Effector memory CD8-positive, alpha-beta T cell (primary cell): ENCODE results near the gene SEC61A2.
A peak's percentile ranks its signal among the peaks of the same experiment; 100 is the strongest.

Experiments
- ATAC-seq: fragments of 150-1000 bp; cut with Tn5 transposase; replicated peaks from 2 replicates; pipeline ENCODE4 v1.10.0; 2021; ENCODE audit warnings: mild to moderate bottlenecking, moderate library complexity
- DNase-seq, 3 experiments: peaks; one replicate each; pipeline ENCODE4 v3.0.0; 2021
- H3K27ac Mint-ChIP-seq, 2 donors: one replicate each; pipeline ENCODE4 v1.8.0; 2022; ENCODE audit warnings: mild to moderate bottlenecking in 2 of 2, mixed read lengths in 2 of 2, moderate library complexity in 2 of 2
- H3K27me3 Mint-ChIP-seq, 2 donors: one replicate each; pipeline ENCODE4 v1.8.0; 2022; ENCODE audit warnings: mixed read lengths in 2 of 2
- H3K36me3 Mint-ChIP-seq: one replicate; pipeline ENCODE4 v1.8.0; 2022; ENCODE audit warnings: mild to moderate bottlenecking, moderate library complexity, mixed read lengths; ENCODE audit not compliant: insufficient read depth
- H3K4me1 Mint-ChIP-seq, 2 donors: one replicate each; pipeline ENCODE4 v1.8.0; 2022; ENCODE audit warnings: low read depth in 2 of 2, mixed read lengths in 2 of 2
- H3K4me3 Mint-ChIP-seq, 2 donors: one replicate each; pipeline ENCODE4 v1.8.0; 2022; ENCODE audit warnings: mild to moderate bottlenecking in 2 of 2, mixed read lengths in 2 of 2, moderate library complexity in 2 of 2
- H3K9me3 Mint-ChIP-seq, 2 donors: one replicate each; pipeline ENCODE4 v1.8.0; 2022; ENCODE audit warnings: mixed read lengths in 2 of 2

The SEC61A2 gene

DNA sequence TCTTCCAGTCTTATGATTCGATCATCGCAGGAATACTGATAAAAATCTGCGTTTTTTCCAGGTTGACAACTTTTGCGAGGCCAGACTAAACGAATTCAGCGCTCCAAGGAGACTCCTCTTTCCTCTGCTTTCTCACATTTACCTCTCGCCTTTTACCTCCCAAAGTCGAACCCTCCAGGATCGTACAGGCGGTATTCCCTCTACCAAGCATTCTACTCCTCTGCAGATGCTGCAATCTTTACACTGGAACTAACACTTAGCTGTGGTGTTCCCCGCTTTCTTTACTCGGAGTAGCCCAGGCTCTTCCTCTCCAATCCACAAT is 65.8 kb downstream of the SEC61A2 start:
- H3K9me3 Mint-ChIP-seq, result no peaks in the 10 kb centered on the region
- no peaks in the 10 kb centered on the region for H3K27me3 Mint-ChIP-seq
- DNase-seq (no peak), ATAC-seq (peak; percentile 8)
- H3K4me3 Mint-ChIP-seq, result peak overlapping the region; percentile 96 to 100
- peaks cover 30 to 43% of the 10 kb centered on the region in 2 donors for H3K4me1 Mint-ChIP-seq
- H3K27ac Mint-ChIP-seq, result peak overlapping the region; percentile 98 to 99
- peaks cover 36% of the 10 kb centered on the region for H3K36me3 Mint-ChIP-seq

- H3K9me3 Mint-ChIP-seq, result no peaks in the 10 kb centered on the region
- peaks cover 30 to 42% of the 10 kb centered on the region in 2 donors for H3K4me1 Mint-ChIP-seq
- H3K36me3 Mint-ChIP-seq, result peaks cover 41% of the 10 kb centered on the region
- DNase-seq (peak; percentile 73 to 84 (median 74)), ATAC-seq (peak; percentile 92)
- peak within 1 kb of the TSS; percentile 96 to 100 for H3K4me3 Mint-ChIP-seq
- H3K27ac Mint-ChIP-seq, result peak within 1 kb of the TSS; percentile 98 to 99
- no peaks in the 10 kb centered on the region for H3K27me3 Mint-ChIP-seq
These were observed 66.4 kb downstream of the SEC61A2 start, which contains the start of the genes CDC123 and NUDT5 for GRCh38 chr10:12195603-12196506. Gene CDC123, plus strand, starts transcription at chr10:12196188. Its CDS starts 58 bp downstream, at chr10:12196246. Gene NUDT5, minus strand, starts transcription at chr10:12195891. Its CDS starts 9,600 bp downstream, at chr10:12186291.

DNA sequence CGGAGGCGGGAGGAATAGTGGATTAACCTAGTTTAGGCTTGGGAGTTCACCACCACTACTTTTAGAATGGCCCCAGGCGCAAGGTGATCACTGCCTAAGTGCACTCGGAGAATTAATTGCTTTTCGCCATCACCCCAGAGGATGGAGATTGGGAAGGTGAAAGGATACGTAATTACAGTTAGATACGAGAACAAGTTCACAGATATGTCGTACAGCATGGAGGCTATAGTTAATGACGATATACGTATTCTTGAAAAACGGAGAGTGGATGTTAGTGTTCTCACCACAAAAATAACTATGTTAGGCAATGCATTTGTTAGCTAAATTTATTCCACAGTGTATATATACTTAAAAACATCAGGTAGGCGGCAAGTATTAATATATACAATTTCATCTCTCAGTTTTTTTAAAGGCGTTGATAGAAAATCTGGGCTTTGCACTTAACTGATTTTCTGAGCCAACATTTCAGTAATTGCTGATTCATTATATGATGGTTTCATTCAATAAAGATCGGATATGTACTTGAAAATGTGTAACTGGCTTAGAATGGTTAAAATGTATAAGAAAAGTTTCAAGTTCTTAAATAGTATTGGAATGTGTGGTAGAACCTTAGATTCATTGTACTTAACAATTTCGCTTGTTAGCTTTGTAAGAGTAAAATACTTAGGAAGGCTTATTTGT is 67.2 kb downstream of the SEC61A2 start:
- no peaks in the 10 kb centered on the region for H3K27me3 Mint-ChIP-seq
- H3K4me3 Mint-ChIP-seq, result peak overlapping the region; percentile 96 to 100
- H3K4me1 Mint-ChIP-seq, result peaks cover 32 to 46% of the 10 kb centered on the region in 2 donors

GRCh38 chr10:12198156-12198555 is 68.7 kb downstream of the SEC61A2 start:
- H3K27me3 Mint-ChIP-seq, result no peaks in the 10 kb centered on the region
- no peak for ATAC-seq
- no peaks in the 10 kb centered on the region for H3K9me3 Mint-ChIP-seq
- no peak for DNase-seq
- H3K27ac Mint-ChIP-seq, result no peak overlapping the region
- H3K4me1 Mint-ChIP-seq, result peaks cover 34 to 49% of the 10 kb centered on the region in 2 donors
- peaks cover 36% of the 10 kb centered on the region for H3K36me3 Mint-ChIP-seq
- H3K4me3 Mint-ChIP-seq, result peak overlapping the region in 1 of 2 donors; percentile 39

More for the DNA sequence above, 67.2 kb downstream of the SEC61A2 start:
- H3K9me3 Mint-ChIP-seq, result no peaks in the 10 kb centered on the region
- no peak for ATAC-seq
- no peak for DNase-seq
- H3K36me3 Mint-ChIP-seq, result peaks cover 43% of the 10 kb centered on the region
- peak overlapping the region; percentile 98 to 99 for H3K27ac Mint-ChIP-seq

DNA sequence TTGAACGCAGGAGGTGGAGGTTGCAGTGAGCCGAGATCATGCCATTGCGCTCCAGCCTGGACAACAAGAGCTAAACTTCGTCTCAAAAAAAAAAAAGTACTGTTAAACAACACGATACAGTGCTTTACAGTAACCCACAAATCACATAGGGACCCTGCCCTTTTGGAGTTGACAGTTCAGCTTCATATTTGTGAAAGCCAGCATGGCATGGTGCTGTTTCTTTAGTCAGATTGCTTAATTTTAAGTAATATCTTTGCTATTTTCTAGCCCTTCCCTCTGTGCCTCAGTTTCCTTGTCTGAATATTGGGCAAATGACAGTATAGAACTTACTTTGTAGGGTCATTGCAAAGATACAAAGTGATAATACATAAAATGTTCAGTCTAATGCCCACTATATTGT is 71.4 kb downstream of the SEC61A2 start:
- DNase-seq (no peak), ATAC-seq (no peak)
- peaks cover 31 to 41% of the 10 kb centered on the region in 2 donors for H3K4me1 Mint-ChIP-seq
- no peaks in the 10 kb centered on the region for H3K27me3 Mint-ChIP-seq
- no peaks in the 10 kb centered on the region for H3K9me3 Mint-ChIP-seq
- H3K4me3 Mint-ChIP-seq, result peak overlapping the region; percentile 5 to 13
- H3K27ac Mint-ChIP-seq, result peak overlapping the region in 1 of 2 donors; percentile 16
- peaks cover 38% of the 10 kb centered on the region for H3K36me3 Mint-ChIP-seq

- H3K4me3 Mint-ChIP-seq, result peak overlapping the region; percentile 5 to 13
- ATAC-seq (no peak), DNase-seq (no peak)
- H3K9me3 Mint-ChIP-seq, result no peaks in the 10 kb centered on the region
- H3K27me3 Mint-ChIP-seq, result no peaks in the 10 kb centered on the region
- peaks cover 24 to 35% of the 10 kb centered on the region in 2 donors for H3K4me1 Mint-ChIP-seq
- peak overlapping the region; percentile 0 to 16 for H3K27ac Mint-ChIP-seq
- peaks cover 38% of the 10 kb centered on the region for H3K36me3 Mint-ChIP-seq
These were observed 72.1 kb downstream of the SEC61A2 start for GRCh38 chr10:12201543-12201942.

- Mint-ChIP-seq H3K4me3 (no peak overlapping the region), H3K9me3 (no peaks in the 10 kb centered on the region), H3K36me3 (peaks cover 42% of the 10 kb centered on the region), H3K27ac (peak overlapping the region in 1 of 2 donors; percentile 70), H3K4me1 (peaks cover 21 to 34% of the 10 kb centered on the region in 2 donors), H3K27me3 (no peaks in the 10 kb centered on the region)
- DNase-seq (no peak), ATAC-seq (no peak)
These were observed 72.7 kb downstream of the SEC61A2 start for GRCh38 chr10:12202226-12202625.

DNA sequence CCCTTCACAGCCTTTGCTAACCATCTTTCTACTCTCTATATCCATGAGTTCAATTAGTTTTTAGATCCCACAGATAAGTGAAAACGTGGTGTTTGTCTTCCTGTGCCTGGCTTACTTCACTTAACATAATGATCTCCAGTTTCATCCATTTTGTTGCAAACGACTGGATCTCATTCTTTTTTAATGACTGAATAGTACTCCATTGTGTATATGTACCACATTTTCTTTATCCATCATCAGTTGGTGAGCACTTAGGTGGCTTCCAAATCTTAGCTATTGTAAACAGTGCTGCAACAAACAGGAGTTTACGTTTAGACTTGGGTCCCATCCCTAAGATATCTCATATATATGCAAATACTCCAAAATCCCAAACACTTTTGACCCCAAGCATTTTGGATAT is 75.6 kb downstream of the SEC61A2 start:
- H3K27ac Mint-ChIP-seq, result peak overlapping the region in 1 of 2 donors; percentile 13
- peaks cover 22 to 40% of the 10 kb centered on the region in 2 donors for H3K4me1 Mint-ChIP-seq
- no peak for DNase-seq
- no peaks in the 10 kb centered on the region for H3K9me3 Mint-ChIP-seq
- H3K4me3 Mint-ChIP-seq, result no peak overlapping the region
- H3K36me3 Mint-ChIP-seq, result peaks cover 46% of the 10 kb centered on the region
- no peaks in the 10 kb centered on the region for H3K27me3 Mint-ChIP-seq
- no peak for ATAC-seq

- no peaks in the 10 kb centered on the region for H3K9me3 Mint-ChIP-seq
- H3K4me1 Mint-ChIP-seq, result peaks cover 14 to 30% of the 10 kb centered on the region in 2 donors
- no peak overlapping the region for H3K4me3 Mint-ChIP-seq
- DNase-seq, result no peak
- peak overlapping the region in 1 of 2 donors; percentile 60 for H3K27ac Mint-ChIP-seq
- H3K27me3 Mint-ChIP-seq, result no peaks in the 10 kb centered on the region
- peaks cover 56% of the 10 kb centered on the region for H3K36me3 Mint-ChIP-seq
- ATAC-seq, result no peak
These were observed 77.6 kb downstream of the SEC61A2 start for GRCh38 chr10:12207114-12207513.

- Mint-ChIP-seq H3K4me3 (no peak overlapping the region), H3K27ac (peak overlapping the region in 1 of 2 donors; percentile 30), H3K4me1 (peaks cover 9 to 22% of the 10 kb centered on the region in 2 donors)
These were observed 79.0 kb downstream of the SEC61A2 start for GRCh38 chr10:12208460-12208859.

GRCh38 chr10:12212454-12212853 is 83.0 kb downstream of the SEC61A2 start:
- Mint-ChIP-seq H3K4me3 (no peak overlapping the region), H3K27me3 (no peaks in the 10 kb centered on the region), H3K4me1 (peaks cover 13 to 29% of the 10 kb centered on the region in 2 donors), H3K36me3 (peaks cover 60% of the 10 kb centered on the region), H3K9me3 (no peaks in the 10 kb centered on the region), H3K27ac (no peak overlapping the region)
- DNase-seq (no peak), ATAC-seq (no peak)

More at GRCh38 chr10:12208460-12208859, 79.0 kb downstream of the SEC61A2 start:
- no peak for DNase-seq
- Mint-ChIP-seq H3K36me3 (peaks cover 64% of the 10 kb centered on the region), H3K27me3 (no peaks in the 10 kb centered on the region), H3K9me3 (no peaks in the 10 kb centered on the region)
- no peak for ATAC-seq

- no peak for DNase-seq
- Mint-ChIP-seq H3K27ac (peak overlapping the region in 1 of 2 donors; percentile 93), H3K36me3 (peaks cover 67% of the 10 kb centered on the region), H3K9me3 (no peaks in the 10 kb centered on the region), H3K27me3 (no peaks in the 10 kb centered on the region), H3K4me1 (peaks cover 13 to 24% of the 10 kb centered on the region in 2 donors), H3K4me3 (no peak overlapping the region)
- ATAC-seq, result no peak
These were observed 84.1 kb downstream of the SEC61A2 start for GRCh38 chr10:12213621-12214020.

GRCh38 chr10:12214093-12214492 is 84.6 kb downstream of the SEC61A2 start:
- peaks cover 71% of the 10 kb centered on the region for H3K36me3 Mint-ChIP-seq
- ATAC-seq, result no peak

More at GRCh38 chr10:12214093-12214492, 84.6 kb downstream of the SEC61A2 start:
- peak overlapping the region in 1 of 2 donors; percentile 93 for H3K27ac Mint-ChIP-seq
- H3K4me3 Mint-ChIP-seq, result no peak overlapping the region
- H3K27me3 Mint-ChIP-seq, result no peaks in the 10 kb centered on the region
- no peaks in the 10 kb centered on the region for H3K9me3 Mint-ChIP-seq
- peaks cover 11 to 19% of the 10 kb centered on the region in 2 donors for H3K4me1 Mint-ChIP-seq
- DNase-seq, result no peak
